Endometrial microvascular endothelial cells (primary cell): ENCODE measurements around the gene FZD4. TPM values are rescaled to one million over a fixed set of nuclear protein-coding genes. Genes with fewer than 3 reads are reported as not detected.
"Not testable (repeated sequence)": the region's sequence is repeated elsewhere in the genome, so short reads cannot be mapped to it uniquely, and the experiment has no call there.

Experiments
- in situ Hi-C: cut with HindIII; loops from 2 replicates; pipeline ENCODE4 v1.10.0; 2017; ENCODE audit warnings: low sequenced_read_pairs, low pct_unique_long_range_greater_than_20kb; ENCODE audit errors: inconsistent ontology term
- total RNA-seq: library from RNA; depleted of rRNA; stranded (reverse); fragments of >200 nt; gene quantifications from one replicate; pipeline ENCODE4 v1.2.3, GENCODE V29; 2015; ENCODE audit errors: inconsistent ontology term

Gene FZD4
- 127 TPM for total RNA-seq

DNA sequence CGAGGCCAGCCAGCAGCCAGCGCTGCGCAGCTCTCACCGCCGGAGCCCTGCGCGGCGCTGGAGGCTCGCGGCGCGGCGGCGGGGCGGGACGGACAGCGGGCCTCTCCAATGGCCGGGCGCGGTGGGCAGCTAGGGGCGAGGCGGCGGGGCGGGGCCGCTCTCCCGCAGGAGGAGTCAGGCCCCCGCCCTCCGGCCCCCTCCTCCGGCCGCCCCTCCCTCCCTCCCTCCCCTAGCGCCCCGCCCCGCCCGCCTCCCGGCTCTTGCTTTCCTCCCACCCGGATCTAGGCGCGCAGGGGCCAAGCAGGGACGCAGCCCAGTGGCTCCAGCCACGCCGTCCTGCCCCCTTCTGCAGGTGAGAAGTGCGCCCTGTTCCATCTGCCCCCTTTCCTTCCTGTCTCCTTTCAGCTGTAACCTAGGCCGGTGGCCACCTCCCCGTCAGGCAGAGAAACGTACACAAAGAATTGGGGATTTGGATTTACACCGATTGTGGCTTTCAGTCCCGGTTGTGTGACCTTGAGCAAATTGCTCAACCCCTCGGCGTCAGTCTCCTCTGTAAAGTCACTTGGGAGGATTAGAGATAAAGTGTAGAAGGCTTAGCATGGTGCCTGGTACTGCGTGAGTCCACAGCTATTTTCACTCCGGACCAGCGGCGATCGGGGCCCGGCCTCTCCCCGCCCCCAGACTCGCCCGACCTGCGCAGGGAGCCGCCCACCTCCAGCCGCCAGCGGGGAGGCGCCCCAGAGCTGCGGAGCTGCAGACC, at the start of gene FZD4:
TSS of gene FZD4 (minus strand) at position 35 of the 760 bp plus-strand sequence. CDS start 310 bp downstream, outside the sequence.
- in situ Hi-C loops: no loop called here

DNA sequence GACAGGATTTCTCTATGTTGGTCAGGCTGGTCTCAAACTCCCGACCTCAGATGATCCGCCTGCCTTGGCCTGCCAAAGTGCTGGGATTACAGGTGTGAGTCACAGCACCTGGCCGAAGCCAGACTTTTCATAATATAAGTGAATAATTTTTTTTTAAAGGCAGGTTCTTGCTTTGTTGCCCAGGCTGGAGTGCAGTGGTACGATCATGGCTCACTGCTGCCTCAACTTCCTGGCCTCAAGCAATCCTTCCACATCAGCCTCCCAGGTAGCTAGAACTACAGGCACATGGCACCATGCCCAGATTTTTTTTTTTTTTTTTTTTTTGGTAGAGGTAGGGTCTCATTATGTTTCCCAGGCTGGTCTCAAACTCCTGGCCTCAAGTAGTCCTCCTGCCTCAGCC, 49.1 kb upstream of the FZD4 start:
- in situ Hi-C loops: not testable (repeated sequence)

DNA sequence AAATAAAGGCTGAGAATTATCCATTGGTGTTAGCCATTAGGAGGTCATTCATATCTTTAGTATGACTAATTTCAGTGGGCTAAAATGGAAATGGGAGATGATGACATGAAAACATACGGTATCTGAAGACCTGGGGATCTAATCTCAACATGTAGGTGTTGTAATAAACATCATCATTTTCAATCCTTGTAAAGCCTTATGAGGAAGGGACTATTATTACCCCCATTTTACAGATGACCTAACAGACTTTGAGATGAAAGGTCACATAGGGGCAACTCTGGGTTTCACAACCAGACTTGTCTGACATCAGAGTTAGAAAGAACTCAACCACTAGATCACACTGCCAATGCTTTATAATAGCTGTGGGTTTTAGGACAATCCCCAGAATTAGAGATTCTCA, 47.7 kb upstream of the FZD4 start:
- in situ Hi-C loops: no loop called here

DNA sequence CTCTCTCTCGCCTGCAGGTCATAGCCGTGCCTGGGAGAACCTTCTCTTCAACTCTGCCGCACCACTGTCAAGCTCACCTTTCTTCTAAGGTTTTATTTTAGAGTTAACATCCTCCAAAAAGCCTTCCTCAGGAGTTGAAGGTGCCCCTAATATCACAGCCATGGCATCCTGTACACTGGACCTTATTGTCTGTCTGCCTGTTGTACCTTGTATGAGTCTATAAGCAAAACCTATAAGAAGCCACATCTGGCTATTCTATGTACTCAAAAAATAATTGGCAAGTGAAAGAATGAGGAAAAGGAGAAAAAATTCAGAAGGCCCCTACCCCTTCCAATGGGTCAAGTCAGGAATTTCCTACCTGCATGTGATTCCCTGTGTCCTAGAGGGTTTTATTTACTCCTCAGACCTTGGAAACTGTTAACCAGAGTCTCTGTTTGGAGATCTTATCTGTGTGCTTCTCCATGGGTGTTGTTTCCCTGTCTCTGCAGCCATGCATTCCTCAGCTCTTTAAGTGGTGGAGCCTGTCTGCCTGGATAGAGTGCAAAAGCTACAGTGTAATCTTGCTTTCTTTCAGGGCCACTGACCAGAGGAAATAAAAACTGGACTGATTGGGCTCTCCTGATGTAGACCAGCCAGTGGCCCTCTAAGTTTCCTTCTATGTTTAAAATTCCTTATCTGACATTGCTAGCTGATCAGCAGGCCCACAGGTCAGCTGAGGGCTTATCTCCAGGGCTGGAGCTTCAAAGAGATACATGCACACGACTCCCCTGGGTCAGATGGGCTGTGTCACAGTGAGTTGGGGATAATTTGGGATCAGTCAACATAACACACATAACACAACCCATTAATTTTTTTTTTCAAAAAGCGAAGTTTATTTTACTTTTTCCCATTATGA, 44.9 kb upstream of the FZD4 start:
- in situ Hi-C loops: no loop called here

DNA sequence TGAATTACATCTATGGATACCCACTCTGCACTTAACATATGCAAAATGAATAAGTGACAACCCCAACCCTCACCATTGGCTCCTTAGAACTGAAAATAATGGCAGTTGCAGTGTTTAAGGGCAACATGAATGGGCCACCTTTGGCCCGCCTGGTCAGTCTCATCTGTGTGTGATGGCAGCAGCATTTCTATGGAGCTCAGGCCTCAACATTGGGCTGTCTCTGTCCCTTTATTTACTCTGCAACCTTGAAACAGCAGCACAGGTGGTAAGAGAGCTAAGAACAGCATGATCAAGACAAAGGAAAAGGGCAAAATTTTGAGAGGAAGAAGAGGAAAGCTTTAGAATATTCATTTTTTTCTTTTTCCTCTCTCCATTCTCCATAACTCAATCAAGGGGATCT, 44.2 kb upstream of the FZD4 start:
- in situ Hi-C loops: no loop called here

DNA sequence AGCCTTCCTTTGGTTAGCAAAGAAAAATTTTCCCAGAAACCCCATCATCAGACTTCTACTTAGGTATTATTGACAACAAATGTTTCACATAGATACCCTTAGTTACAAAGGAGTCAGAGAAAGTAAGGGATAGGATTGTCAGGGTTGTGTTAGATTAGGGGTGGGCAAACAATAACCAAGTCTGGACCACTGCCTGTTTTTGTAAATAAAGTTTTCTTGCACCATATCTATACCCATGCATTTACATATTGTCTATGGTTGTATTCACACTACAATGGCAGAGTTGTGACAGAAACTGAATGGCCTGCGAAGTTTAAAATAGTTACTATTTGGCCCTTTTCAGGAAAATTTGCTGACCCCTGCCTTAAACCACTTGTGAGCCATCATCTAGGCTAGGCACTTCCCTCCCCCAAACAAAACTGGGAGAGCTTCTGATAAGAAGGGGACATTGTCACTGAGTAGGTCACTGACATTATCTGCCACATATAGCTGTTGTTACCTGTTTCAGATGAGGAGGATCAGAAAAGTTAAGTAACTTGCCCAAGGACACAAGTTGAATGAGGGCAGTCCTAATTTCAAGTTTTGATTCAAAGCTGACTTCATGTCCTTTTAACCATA, 41.9 kb upstream of the FZD4 start:
- in situ Hi-C loops: no loop called here

DNA sequence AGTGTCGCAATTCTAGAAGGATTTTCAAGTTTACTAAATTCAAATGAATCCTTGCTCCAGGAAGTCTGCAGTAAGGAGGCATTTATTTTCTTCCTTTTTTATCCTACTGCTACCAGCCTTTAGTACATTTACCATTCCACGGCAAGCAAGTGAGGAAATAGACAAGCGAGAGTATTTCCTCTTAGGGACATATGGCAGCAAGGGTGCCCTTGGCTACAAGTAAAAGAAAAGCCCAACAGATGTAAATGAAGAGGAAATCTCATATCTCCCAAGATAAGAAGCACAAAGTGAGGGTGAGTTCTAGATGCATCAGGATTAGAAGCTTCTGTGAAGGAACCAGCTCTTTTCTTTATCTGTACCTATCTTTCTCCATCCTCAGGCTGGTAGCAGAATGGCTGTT, 37.8 kb upstream of the FZD4 start:
- in situ Hi-C loops: no loop called here

DNA sequence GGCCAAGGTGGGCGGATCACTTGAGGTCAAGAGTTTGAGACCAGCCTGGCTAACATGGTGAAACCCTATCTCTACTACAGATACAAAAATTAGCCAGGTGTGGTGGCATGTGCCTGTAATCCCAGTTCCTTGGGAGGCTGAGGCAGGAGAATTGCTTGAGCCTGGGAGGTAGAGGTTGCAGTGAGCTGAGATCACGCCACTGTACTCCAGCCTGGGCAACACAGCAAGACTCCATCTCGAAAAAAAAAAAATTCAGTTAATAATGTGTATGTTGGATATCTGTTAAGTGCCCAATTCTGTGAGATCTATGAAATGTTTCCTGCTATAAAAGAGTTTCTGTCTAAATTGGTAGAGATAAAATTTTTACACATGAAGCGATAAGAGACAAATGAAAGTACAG, 37.1 kb upstream of the FZD4 start:
- in situ Hi-C loops: not testable (repeated sequence)

DNA sequence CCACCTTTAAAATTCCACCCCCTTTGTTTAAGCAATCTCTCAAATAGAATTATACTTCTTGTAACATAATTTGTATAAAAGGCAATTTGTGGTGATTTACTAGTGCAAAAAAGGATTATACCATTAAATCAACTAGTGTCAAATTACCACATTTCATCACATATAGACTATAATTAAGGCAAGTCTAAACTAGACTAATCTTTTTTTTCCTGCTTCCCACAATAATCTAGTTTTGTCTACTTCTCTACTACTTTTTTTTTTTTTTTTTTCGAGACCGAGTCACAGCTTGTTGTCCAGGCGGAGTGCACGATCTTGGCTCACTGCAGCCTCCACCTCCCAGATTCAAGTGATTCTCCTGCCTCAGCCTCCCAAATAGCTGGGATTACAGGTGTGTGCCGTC, 36.1 kb upstream of the FZD4 start:
- in situ Hi-C loops: no loop called here

DNA sequence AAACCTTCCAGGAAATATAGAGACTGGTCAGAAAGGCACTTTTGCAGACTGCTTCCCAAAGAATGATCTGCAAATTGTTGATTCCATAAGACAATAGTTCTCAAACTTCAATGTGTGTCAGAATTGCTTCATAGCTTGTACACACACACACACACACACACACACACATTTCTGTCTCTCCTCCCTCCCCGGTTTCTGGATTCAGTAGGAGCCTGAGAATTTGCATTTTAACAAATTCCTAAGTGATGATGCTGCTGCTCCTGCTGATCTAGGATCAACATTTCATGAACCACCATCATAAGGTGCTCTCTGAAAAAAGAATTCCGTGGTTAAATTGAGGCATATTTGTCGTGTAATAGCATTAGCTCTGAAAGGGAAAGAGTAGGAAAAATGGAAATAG, 35.3 kb upstream of the FZD4 start:
- in situ Hi-C loops: no loop called here

DNA sequence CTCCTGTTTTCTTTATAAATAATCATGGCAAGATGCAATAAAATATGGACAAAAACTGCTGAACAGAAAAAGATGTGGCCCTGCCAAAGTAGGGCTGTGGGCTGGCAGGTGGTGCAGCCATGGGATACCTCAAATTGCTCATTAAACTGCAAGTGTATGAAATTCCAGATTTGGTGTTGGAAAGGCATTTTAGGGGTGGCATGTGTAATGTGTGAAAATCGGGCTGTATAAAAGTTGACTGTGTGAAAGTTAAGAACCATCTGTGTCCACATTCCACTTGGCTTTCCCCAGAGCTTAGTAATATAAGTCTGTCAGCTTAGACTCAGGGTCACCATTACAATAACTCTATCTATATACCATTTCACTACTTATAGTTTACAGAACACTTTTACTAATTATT, 34.8 kb upstream of the FZD4 start:
- in situ Hi-C loops: no loop called here

DNA sequence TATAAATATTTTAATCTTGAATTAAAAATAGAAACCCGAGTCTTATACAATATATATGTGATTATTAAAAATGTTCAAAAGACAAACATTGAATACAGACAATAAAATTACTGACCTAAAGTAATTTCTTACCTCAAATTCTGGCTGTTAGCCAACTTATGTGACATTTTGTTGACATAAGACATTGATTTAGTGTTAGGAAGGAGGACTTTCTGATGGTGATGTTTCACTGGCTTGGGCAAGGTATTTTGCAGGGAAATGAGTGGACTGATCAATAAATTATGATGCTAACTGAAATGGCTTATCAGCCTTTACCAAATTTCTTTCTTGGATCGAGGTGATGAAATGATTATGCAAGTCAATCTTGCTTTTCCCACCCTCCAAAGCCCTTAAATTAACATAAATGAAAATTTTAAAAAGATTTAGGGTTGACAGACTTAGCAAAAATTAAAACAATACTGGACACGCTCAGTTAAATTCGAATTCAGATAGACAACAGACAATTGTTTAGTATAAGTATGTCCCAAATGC, 33.2 kb upstream of the FZD4 start:
- in situ Hi-C loops: no loop called here

DNA sequence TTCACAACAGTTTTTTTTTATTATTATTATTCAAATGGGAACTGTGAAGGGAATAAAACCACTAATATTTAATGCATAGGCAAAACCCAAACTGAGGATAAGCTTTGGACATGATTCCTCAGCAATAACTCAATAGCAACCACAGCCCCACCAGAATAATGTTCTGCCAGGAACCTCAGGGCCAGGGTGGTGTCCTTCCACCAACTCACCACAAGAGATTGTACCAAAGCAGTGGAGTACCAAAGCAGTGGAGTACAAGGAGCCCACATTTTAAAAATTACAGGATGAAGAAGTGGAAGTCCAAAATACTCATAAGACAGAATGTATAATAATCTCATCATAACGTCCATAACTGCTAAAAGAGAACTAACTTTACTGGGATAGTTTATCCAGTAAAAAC, 32.5 kb upstream of the FZD4 start:
- in situ Hi-C loops: no loop called here

DNA sequence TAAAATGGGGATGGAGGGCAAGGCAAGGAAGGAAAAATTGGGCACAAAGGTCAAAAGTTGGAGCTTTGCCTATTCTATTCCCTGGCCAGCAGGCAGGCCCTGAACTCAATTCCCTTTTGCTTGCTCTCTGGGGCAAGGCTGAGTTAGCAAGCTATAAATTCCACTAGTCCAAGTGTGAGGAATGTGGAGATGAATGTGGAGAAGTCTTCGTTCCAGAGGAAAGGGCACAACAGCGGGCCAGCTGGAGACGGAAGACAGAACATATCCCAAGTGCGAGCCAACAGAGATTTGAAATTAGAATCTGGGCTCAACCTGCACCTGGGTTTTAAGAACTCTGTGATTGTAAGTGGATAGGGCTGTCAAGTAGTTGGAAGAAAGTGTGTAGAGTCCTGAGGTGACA, 29.5 kb upstream of the FZD4 start:
- in situ Hi-C loops: no loop called here

DNA sequence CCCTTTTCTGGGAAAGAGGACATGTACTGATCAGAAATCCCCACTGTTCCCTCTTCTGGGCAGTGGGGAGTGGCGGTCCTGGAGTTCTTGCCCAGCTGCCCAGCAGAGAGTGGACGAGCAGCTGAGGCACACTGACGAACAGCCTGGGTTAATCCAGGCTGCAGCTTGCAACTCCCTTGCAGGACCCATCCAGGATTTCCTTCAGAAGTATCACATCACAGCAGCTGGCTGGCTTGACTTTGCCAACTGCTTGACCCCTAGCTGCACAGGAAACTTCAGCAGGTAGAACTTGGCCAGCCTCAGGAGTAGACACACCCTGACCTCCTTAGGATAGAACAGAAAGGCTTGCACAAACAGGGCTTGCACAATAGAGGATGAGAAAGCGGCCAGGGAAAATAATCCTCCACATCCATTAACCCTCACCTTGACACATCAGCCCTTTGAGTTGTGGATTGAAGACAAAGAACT, 27.9 kb upstream of the FZD4 start:
- in situ Hi-C loops: no loop called here

DNA sequence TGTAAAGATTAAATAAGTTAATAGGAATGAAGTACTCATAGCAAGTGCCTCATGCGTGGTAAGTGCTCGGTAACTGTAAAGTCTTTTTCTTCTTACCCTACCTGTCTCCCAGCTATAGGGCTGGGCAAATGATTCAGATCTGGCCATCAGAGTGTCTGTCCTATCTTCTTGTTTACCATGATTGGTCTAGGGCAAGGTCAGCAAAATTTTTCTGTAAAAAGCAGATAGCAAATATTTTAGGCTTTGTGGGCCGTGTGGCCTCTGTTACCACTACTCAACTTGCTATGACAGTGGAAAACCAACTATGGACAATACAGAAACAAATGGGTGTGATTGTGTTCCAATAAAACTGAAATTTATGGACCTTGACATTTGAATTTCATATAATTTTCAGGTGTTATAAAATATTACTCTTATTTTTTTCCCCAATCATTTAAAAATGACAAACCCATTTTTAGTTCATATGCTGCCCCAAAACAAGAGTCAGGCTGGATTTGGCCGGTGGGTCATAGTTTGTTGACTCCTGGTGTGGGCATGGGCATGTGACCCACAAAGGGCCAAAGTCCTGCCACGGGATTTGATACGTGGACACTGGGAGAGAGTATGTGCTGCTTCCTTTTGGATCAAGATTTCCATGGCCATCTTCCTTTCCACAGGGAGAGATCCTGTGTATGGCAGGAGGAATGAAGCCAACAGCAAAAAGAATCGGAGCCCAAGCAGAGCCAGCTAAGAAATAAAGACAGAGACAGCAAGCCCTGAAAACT, 26.8 kb upstream of the FZD4 start:
- in situ Hi-C loops: no loop called here

DNA sequence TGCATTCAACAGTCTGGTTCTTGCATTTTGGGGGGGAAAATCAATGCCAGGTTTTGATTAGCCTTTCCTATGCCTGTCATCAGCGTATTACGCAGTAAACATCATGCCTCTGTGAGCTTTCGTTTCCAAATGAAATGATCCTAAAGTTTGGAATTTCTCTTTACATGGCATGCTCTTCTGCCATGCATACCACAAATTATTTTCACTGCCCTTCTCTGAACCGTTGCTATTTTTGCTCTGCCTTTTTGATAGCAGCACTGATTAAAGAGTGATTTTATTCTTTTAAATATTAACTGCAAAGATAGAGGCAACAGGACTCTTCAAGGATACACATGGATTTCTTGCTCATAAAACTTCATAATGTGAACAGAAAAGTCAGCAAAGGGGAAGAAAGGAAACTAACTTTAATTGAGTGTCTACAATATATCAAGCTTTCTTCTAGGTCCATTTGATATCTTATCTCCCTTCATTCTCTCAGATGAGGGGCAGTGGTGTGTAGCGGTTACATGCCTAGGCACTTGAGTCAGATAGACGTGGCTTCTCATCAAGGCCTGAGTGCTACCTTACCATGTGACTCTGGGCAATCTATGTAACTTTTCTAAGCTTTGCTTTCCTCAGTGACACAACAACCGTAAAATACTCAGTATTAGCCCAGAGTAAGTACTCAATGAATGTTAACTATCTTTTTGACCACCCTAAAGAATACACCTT, 25.0 kb upstream of the FZD4 start:
- in situ Hi-C loops: no loop called here
